SK-N-SH (cell line): Measurements from ENCODE around the gene CACNA1A. TPM values are rescaled to one million over a fixed set of nuclear protein-coding genes. Genes with fewer than 3 reads are reported as not detected.
A peak's percentile ranks its signal among the peaks of the same experiment; 100 is the strongest.

ENCODE experiments used
- CTCF ChIA-PET: fragments of 300-600, 350-600 bp; formaldehyde crosslinking; extraction: SDS; loops from one replicate; lab custom pipeline; 2021; lab: Yijun Ruan, JAX
- POLR2A ChIA-PET: fragments of 350-600 bp; sonication (Branson Sonifier 250); formaldehyde crosslinking; extraction: SDS; loops from one replicate; lab custom pipeline; 2020; ENCODE audit warnings: antibody characterized with exemption, inconsistent platforms; lab: Yijun Ruan, JAX
- DNase-seq: peaks from one replicate; pipeline ENCODE4 v3.0.0; 2012
- H2AFZ ChIP-seq: fragments of 200-600 bp; sonication (generic); 2 replicates; pipeline ENCODE4 v1.8.1; 2016; ENCODE audit warnings: antibody characterized with exemption, mild to moderate bottlenecking, low read depth
- H3F3A ChIP-seq: fragments of 200-600 bp; sonication (generic); replicated peaks from 2 replicates; pipeline ENCODE3; 2016; ENCODE audit warnings: antibody characterized with exemption, mild to moderate bottlenecking; ENCODE audit not compliant: insufficient read depth
- H3K27ac ChIP-seq, 2 experiments: fragments of 200-500 bp in 1 of 2; fragments of 200-600 bp in 1 of 2; sonication (Bioruptor generic) in 1 of 2; sonication (generic), shearing (Covaris generic) in 1 of 2; 2 replicates each; pipeline versions ENCODE4 v1.5.1 to v1.6.1; 2014 to 2016; ENCODE audit warnings: low read depth in 2 of 2, inconsistent platforms in 1 of 2, low read length in 1 of 2, mild to moderate bottlenecking in 1 of 2, mixed read lengths in 1 of 2
- H3K27me3 ChIP-seq: fragments of 200-600 bp; sonication (generic), shearing (Covaris generic); 2 replicates; pipeline ENCODE4 v1.6.1; 2016; ENCODE audit warnings: mixed run types; ENCODE audit not compliant: insufficient read depth
- H3K36me3 ChIP-seq, 2 experiments: fragments of 200-500 bp in 1 of 2; fragments of 200-600 bp in 1 of 2; sonication (Bioruptor generic) in 1 of 2; sonication (generic) in 1 of 2; replicated peaks in 1 of 2; 2 replicates each; pipeline versions ENCODE3 to v1.5.1; 2014 to 2016; ENCODE audit warnings: low read length in 1 of 2, mild to moderate bottlenecking in 1 of 2; ENCODE audit not compliant: insufficient read depth in 2 of 2, control insufficient read depth in 1 of 2
- H3K4me1 ChIP-seq, 2 experiments: fragments of 200-500 bp in 1 of 2; fragments of 200-600 bp in 1 of 2; sonication (Bioruptor generic) in 1 of 2; sonication (generic), shearing (Covaris generic) in 1 of 2; 2 replicates each; pipeline versions ENCODE4 v1.5.1 to v1.6.1; 2014 to 2016; ENCODE audit warnings: low read depth in 1 of 2, low read length in 1 of 2, mixed run types in 1 of 2; ENCODE audit not compliant: insufficient read depth in 2 of 2, control insufficient read depth in 1 of 2
- H3K4me2 ChIP-seq: fragments of 200-600 bp; sonication (generic), shearing (Covaris generic); 2 replicates; pipeline ENCODE4 v1.6.1; 2017; ENCODE audit warnings: mixed run types
- H3K4me3 ChIP-seq, 2 experiments: fragments of 200-500 bp in 1 of 2; fragments of 200-600 bp in 1 of 2; sonication (Bioruptor generic) in 1 of 2; sonication (generic), shearing (Covaris generic) in 1 of 2; 2 replicates each; pipeline versions ENCODE4 v1.5.1 to v1.8.1; 2014 to 2016; ENCODE audit warnings: low read depth in 2 of 2, inconsistent platforms in 1 of 2, low read length in 1 of 2, mild to moderate bottlenecking in 1 of 2, mixed read lengths in 1 of 2, moderate library complexity in 1 of 2
- H3K79me2 ChIP-seq: fragments of 200-600 bp; sonication (generic); 2 replicates; pipeline ENCODE4 v1.8.1; 2017; ENCODE audit warnings: mild to moderate bottlenecking; ENCODE audit not compliant: insufficient read depth
- H3K9ac ChIP-seq: fragments of 200-600 bp; sonication (generic); 2 replicates; pipeline ENCODE4 v1.6.1; 2017; ENCODE audit warnings: mixed run types
- H3K9me2 ChIP-seq: fragments of 200-600 bp; sonication (generic); 2 replicates; pipeline ENCODE4 v1.6.1; 2017; ENCODE audit warnings: mixed run types
- H3K9me3 ChIP-seq: fragments of 200-600 bp; sonication (generic); 2 replicates; pipeline ENCODE4 v1.6.1; 2017; ENCODE audit warnings: mixed run types, mild to moderate bottlenecking, moderate library complexity
- H4K20me1 ChIP-seq: fragments of 200-600 bp; sonication (generic); 2 replicates; pipeline ENCODE4 v1.6.1; 2017; ENCODE audit warnings: mild to moderate bottlenecking, mixed run types; ENCODE audit not compliant: insufficient read depth
- EP300 ChIP-seq, 2 experiments: IDR thresholded peaks; 2 replicates each; pipeline versions ENCODE4 v1.4.0 to v1.6.1; 2012; ENCODE audit warnings: borderline replicate concordance in 1 of 2, low read depth in 1 of 2, low read length in 1 of 2
- EZH2phosphoT487 ChIP-seq: fragments of 200-600 bp; sonication (generic); IDR thresholded peaks from 2 replicates; pipeline ENCODE4 v1.6.1; 2017; ENCODE audit warnings: low read depth, mixed run types, mild to moderate bottlenecking, antibody characterized with exemption, moderate library complexity, borderline replicate concordance
- FOSL2 ChIP-seq: IDR thresholded peaks from 2 replicates; pipeline ENCODE4 v1.4.0; 2012; ENCODE audit warnings: low read depth, mild to moderate bottlenecking, moderate library complexity, borderline replicate concordance
- FOXJ3 ChIP-seq: sonication (generic); formaldehyde crosslinking; IDR thresholded peaks from 2 replicates; pipeline ENCODE4 v1.5.1; 2020; ENCODE audit warnings: mild to moderate bottlenecking, missing genetic modification reagents
- FOXM1 ChIP-seq: IDR thresholded peaks from 2 replicates; pipeline ENCODE4 v1.4.0; 2012; ENCODE audit warnings: low read depth, mild to moderate bottlenecking
- GABPA ChIP-seq: IDR thresholded peaks from 2 replicates; pipeline ENCODE4 v1.4.0; 2012; ENCODE audit warnings: low read depth, mild to moderate bottlenecking
- GATA2 ChIP-seq: sonication (generic); formaldehyde crosslinking; IDR thresholded peaks from 2 replicates; pipeline ENCODE4 v1.5.0; 2020; ENCODE audit warnings: mild to moderate bottlenecking, missing genetic modification reagents
- IRF3 ChIP-seq: fragments of 150-350 bp; IDR thresholded peaks from 2 replicates; pipeline ENCODE4 v1.6.1; 2016; ENCODE audit warnings: mild to moderate bottlenecking, low read depth, low read length
- JUND ChIP-seq: IDR thresholded peaks from 2 replicates; pipeline ENCODE4 v1.4.0; 2012
- MEF2A ChIP-seq: IDR thresholded peaks from 2 replicates; pipeline ENCODE4 v1.4.0; 2012; ENCODE audit warnings: low read depth, borderline replicate concordance
- NFIC ChIP-seq: IDR thresholded peaks from 2 replicates; pipeline ENCODE4 v1.4.0; 2012; ENCODE audit warnings: borderline replicate concordance
- PBX3 ChIP-seq: IDR thresholded peaks from 2 replicates; pipeline ENCODE4; 2012
- RAD21 ChIP-seq: IDR thresholded peaks from 2 replicates; pipeline ENCODE4 v1.6.1; 2012; ENCODE audit warnings: mild to moderate bottlenecking, low read length
- RCOR1 ChIP-seq: fragments of 150-350 bp; IDR thresholded peaks from 2 replicates; pipeline ENCODE4 v1.6.1; 2017; ENCODE audit warnings: antibody characterized with exemption, low read length
- RXRA ChIP-seq: IDR thresholded peaks from 2 replicates; pipeline ENCODE4 v1.4.0; 2012; ENCODE audit warnings: low read depth, mild to moderate bottlenecking, borderline replicate concordance
- SMC3 ChIP-seq: IDR thresholded peaks from 2 replicates; pipeline ENCODE4 v1.6.1; 2012; ENCODE audit warnings: low read depth, low read length, improper control_type of control experiment
- TCF12 ChIP-seq: IDR thresholded peaks from 2 replicates; pipeline ENCODE4 v1.4.0; 2012
- TEAD4 ChIP-seq: IDR thresholded peaks from 2 replicates; pipeline ENCODE4 v1.4.0; 2012; ENCODE audit warnings: mild to moderate bottlenecking, borderline replicate concordance; ENCODE audit not compliant: insufficient read depth
- YY1 ChIP-seq: IDR thresholded peaks from 2 replicates; pipeline ENCODE4 v1.4.0; 2012; ENCODE audit warnings: low read depth, mild to moderate bottlenecking
- WGBS: methylation state at CpG from one replicate; pipeline ENCODE4 v1.1.6; 2017; ENCODE audit warnings: low lambda C conversion rate; 5-methylcytosine and 5-hydroxymethylcytosine counted together
- polyA plus RNA-seq, 3 experiments: library from polyadenylated mRNA; depleted of rRNA; stranded (reverse); fragments of >200 nt; gene quantifications; 2 replicates each; pipeline ENCODE4 v1.2.3, GENCODE V29; 2012
- TF ChIP-seq, protein P1 (sequence below): IDR thresholded peaks from 2 replicates; pipeline ENCODE4 v1.4.0; 2012; ENCODE audit warnings: low read depth, borderline replicate concordance
- TF ChIP-seq, protein P2 (sequence below): IDR thresholded peaks from 2 replicates; pipeline ENCODE4 v1.4.0; 2012; ENCODE audit warnings: low read depth, borderline replicate concordance
- TF ChIP-seq, protein P3 (sequence below): IDR thresholded peaks from 2 replicates; pipeline ENCODE4 v1.6.1; 2012; ENCODE audit warnings: mild to moderate bottlenecking, low read depth, low read length, moderate library complexity

The CACNA1A gene
- polyA plus RNA-seq, 1 of the 3 experiments (the other 2 are of a cell fraction), result 1.3 TPM

GRCh38 chr19:13172346-13173138 is 333.7 kb downstream of the CACNA1A start (continued):
- TF ChIP-seq RXRA, result peak; percentile 97
- TF ChIP-seq NFIC, result peak; percentile 99
- TF ChIP-seq, protein P1, sequence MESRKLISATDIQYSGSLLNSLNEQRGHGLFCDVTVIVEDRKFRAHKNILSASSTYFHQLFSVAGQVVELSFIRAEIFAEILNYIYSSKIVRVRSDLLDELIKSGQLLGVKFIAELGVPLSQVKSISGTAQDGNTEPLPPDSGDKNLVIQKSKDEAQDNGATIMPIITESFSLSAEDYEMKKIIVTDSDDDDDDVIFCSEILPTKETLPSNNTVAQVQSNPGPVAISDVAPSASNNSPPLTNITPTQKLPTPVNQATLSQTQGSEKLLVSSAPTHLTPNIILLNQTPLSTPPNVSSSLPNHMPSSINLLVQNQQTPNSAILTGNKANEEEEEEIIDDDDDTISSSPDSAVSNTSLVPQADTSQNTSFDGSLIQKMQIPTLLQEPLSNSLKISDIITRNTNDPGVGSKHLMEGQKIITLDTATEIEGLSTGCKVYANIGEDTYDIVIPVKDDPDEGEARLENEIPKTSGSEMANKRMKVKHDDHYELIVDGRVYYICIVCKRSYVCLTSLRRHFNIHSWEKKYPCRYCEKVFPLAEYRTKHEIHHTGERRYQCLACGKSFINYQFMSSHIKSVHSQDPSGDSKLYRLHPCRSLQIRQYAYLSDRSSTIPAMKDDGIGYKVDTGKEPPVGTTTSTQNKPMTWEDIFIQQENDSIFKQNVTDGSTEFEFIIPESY, result 0 out of 2 replicates have a peak, but pooled peaks have one; percentile 46
- TF ChIP-seq FOSL2, result peak; percentile 89
- TF ChIP-seq GATA2 (CRISPR knock-in tag), result peak; percentile 66; the same call in 1 of the 2 replicates
- TF ChIP-seq TCF12, result peak; percentile 90
- TF ChIP-seq GABPA, result no peak
- TF ChIP-seq JUND, result peak; percentile 94
- peak; percentile 65 for TF ChIP-seq TEAD4
- TF ChIP-seq EP300 (IDR thresholded peaks at IDR 0.05; ENCODE audit: borderline replicate concordance in 1 of 2, low read depth in 1 of 2, low read length in 1 of 2), result peak in 1 of 2 experiments; percentile 71; a peak in 1 of 4 replicates
- no peak for TF ChIP-seq EZH2phosphoT487
- TF ChIP-seq, protein P2, sequence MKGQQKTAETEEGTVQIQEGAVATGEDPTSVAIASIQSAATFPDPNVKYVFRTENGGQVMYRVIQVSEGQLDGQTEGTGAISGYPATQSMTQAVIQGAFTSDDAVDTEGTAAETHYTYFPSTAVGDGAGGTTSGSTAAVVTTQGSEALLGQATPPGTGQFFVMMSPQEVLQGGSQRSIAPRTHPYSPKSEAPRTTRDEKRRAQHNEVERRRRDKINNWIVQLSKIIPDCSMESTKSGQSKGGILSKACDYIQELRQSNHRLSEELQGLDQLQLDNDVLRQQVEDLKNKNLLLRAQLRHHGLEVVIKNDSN, result peak; percentile 25; the same call in 1 of the 2 replicates
- TF ChIP-seq PBX3, result peak; percentile 70
- no peak for TF ChIP-seq RAD21
- TF ChIP-seq IRF3, result no peak
- TF ChIP-seq FOXM1, result peak; percentile 32; the same call in 1 of the 2 replicates

GRCh38 chr19:13171146-13171545 is 335.1 kb downstream of the CACNA1A start:
- POLR2A ChIA-PET, result no interaction called here
- CTCF ChIA-PET, result no interaction called here
- TF ChIP-seq YY1 (no peak), TCF12 (no peak), PBX3 (no peak), FOXJ3 (no peak), RCOR1 (no peak), NFIC (no peak), SMC3 (no peak), MEF2A (no peak)
- TF ChIP-seq, protein P3, sequence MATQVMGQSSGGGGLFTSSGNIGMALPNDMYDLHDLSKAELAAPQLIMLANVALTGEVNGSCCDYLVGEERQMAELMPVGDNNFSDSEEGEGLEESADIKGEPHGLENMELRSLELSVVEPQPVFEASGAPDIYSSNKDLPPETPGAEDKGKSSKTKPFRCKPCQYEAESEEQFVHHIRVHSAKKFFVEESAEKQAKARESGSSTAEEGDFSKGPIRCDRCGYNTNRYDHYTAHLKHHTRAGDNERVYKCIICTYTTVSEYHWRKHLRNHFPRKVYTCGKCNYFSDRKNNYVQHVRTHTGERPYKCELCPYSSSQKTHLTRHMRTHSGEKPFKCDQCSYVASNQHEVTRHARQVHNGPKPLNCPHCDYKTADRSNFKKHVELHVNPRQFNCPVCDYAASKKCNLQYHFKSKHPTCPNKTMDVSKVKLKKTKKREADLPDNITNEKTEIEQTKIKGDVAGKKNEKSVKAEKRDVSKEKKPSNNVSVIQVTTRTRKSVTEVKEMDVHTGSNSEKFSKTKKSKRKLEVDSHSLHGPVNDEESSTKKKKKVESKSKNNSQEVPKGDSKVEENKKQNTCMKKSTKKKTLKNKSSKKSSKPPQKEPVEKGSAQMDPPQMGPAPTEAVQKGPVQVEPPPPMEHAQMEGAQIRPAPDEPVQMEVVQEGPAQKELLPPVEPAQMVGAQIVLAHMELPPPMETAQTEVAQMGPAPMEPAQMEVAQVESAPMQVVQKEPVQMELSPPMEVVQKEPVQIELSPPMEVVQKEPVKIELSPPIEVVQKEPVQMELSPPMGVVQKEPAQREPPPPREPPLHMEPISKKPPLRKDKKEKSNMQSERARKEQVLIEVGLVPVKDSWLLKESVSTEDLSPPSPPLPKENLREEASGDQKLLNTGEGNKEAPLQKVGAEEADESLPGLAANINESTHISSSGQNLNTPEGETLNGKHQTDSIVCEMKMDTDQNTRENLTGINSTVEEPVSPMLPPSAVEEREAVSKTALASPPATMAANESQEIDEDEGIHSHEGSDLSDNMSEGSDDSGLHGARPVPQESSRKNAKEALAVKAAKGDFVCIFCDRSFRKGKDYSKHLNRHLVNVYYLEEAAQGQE, result no peak

More at GRCh38 chr19:13171146-13171545, 335.1 kb downstream of the CACNA1A start:
- no peak for DNase-seq
- peaks cover 39% of the 10 kb centered on the region for H3F3A ChIP-seq
- H3K27ac ChIP-seq, result peak overlapping the region in 1 of 2 experiments; percentile 100; a peak in 1 of 4 replicates
- H3K4me2 ChIP-seq, result no peak overlapping the region
- WGBS, result 96% methylated on average over 7 of the region's 7 CpGs
- H3K4me1 ChIP-seq, result peaks cover 13 to 42% of the 10 kb centered on the region in 2 experiments; a peak in 3 of 4 replicates
- H4K20me1 ChIP-seq, result no peaks in the 10 kb centered on the region
- H3K4me3 ChIP-seq, result no peak overlapping the region
- no peak overlapping the region for H3K9ac ChIP-seq
- H3K9me2 ChIP-seq, result no peaks in the 10 kb centered on the region
- H2AFZ ChIP-seq, result no peak overlapping the region
- no peaks in the 10 kb centered on the region for H3K9me3 ChIP-seq
- peaks cover 21% of the 10 kb centered on the region for H3K79me2 ChIP-seq
- no peaks in the 10 kb centered on the region for H3K27me3 ChIP-seq
- no peaks in the 10 kb centered on the region for H3K36me3 ChIP-seq
